DMS114 treated with DMSO at 0.1 percent for 48 hours (cell line): ENCODE data around the gene TMC3.
"Not testable (repeated sequence)": the region's sequence is repeated elsewhere in the genome, so short reads cannot be mapped to it uniquely, and the experiment has no call there.

Experiments used
- DNase-seq: peaks from one replicate; lab custom pipeline; 2025; ENCODE audit not compliant: unreplicated experiment; lab: John Stamatoyannopoulos, UW

Gene TMC3

GRCh38 chr15:81348691-81349090, 25.3 kb downstream of the TMC3 start:
- DNase-seq, result not testable (repeated sequence)

DNA sequence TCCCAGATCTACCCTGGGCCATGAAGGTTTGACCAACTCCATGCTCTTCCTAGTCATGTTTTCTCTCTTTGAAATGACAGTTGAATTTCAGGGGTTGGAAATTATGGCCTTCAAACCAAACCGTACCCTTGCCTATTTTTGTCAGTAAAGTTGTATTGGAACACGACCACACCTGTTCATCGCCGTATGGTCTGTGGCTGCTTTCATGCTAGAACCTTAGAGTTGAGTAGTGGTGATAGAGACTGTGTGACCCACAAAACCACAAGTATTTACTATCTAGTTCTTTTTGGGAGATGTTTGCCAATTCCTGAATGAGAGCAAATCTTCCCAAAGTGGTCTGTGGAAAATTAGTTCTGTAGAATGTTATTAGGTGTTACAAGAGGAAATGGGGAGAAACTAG, 26.1 kb downstream of the TMC3 start:
- DNase-seq, result no peak

DNA sequence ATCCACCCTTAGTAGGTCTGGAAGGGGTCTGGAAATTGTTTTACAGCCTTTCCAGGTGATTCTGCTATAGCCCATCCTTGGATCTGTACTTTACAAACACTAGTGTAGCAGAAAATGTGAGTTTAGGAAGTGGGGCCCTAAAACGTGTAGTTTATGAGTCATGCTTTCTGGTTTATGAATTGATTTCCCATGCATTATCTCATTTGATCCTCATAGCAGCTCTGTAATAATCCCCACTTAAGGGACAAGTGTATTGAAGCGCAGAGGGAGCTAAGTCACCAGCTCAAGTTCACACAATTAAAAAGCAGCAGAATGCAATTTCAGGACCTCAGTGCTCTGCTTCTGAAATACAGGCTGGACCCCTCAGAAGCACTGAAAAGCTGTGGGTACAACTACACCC, 27.4 kb downstream of the TMC3 start:
- DNase-seq, result no peak

DNA sequence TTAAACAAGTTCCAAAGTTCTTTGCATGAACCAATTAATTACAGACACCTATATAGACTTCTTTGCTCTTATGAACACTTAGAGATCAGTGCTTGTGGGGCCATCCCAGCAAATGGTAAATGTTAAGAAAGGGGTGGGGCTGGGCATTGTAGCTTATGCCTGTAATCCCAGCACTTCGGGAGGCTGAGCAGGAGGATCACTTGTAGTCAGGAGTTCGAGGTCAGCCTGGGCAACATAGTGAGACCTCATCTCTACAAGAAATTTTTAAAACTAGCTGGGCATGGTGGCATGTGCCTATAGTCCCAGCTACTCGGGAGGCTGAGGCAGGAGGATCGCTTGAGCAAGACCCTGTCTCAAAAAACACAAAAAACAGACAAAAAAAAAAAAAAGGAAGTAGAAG, 30.6 kb downstream of the TMC3 start:
- DNase-seq, result no peak

DNA sequence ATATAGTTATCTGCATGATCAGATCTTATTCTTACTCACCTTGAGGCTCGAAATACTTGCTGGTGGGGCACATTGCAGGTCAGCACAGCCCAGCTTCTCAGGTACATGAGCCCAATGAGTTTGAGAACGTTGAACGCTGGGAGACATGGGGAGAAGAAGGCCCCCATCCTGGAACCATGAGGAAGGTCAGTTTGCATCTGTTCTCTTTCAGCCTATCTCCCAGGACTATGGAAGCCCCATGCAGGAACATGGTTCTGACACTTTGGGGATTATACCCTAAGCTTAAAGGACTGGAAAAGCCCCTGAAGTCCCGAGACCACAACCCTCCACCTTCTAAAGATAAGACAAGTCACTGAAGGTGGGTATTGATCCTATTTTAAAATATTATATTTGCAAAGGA, 32.7 kb downstream of the TMC3 start:
- no peak for DNase-seq

GRCh38 chr15:81339851-81340250, 34.2 kb downstream of the TMC3 start:
- DNase-seq, result no peak

DNA sequence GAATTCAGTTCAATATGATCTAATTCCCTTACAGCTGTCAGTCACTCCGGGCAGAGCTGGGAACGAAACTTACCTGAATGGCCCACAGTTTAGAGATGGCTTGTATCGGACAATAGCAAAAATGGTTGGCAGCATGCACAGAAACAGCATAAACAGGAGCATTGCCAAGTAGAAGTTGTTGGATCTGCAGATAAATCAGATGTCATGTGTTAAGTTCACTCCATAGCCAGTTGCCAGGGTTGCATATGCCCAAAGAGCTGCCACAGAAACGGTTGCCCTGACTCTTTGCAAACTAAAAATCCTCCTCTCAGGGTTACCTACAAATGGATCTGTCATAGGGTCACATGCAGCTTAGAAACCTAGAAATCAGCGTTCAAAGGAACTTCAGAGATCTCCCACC, 34.7 kb downstream of the TMC3 start:
- no peak for DNase-seq

- no peak for DNase-seq
Measured at GRCh38 chr15:81338170-81339007, 35.6 kb downstream of the TMC3 start.

- no peak for DNase-seq
Measured at GRCh38 chr15:81337713-81338157, 36.3 kb downstream of the TMC3 start.

DNA sequence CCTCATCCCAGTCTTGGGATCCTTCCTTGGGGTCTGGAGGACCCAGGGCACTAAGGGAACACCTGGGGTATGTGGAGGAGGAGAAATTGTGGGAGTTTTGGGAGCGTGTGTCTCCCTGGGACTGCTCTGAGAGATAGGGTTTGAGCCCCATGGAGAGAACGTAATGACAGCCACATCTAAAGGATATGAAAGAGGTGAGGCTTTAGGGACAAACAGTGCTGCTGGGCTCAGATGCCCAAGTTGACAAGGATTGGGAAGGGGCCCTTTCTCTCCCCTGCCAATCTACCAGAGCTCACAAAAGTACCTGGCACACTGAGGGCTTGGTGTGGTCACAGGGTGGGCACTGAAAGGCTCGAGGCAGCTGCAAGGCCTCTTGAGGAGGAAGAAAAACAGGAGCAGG, 36.8 kb downstream of the TMC3 start:
- DNase-seq, result no peak

- DNase-seq, result no peak
Measured at GRCh38 chr15:81336568-81336967, 37.4 kb downstream of the TMC3 start.

DNA sequence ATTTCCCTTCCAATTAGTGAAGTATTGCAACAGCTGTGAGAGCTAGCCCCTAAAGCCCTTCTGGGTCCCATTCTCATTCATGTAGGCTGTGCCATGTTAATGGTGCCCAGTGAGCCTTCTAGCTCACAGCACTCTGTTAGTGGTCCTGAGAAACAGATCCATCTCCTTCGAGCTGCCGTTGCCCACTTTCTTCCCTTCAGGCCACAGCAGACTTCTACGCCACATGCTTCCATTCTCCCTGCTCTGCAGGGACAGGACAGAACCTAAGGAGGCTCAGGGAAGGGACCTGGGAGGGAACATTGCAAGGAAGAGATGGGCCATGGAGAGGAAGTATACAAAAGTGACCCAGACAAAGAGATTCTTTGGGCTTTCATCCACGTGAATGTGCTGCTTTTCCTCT, 38.4 kb downstream of the TMC3 start:
- no peak for DNase-seq

GRCh38 chr15:81334768-81335435, 39.1 kb downstream of the TMC3 start:
- DNase-seq, result no peak

DNA sequence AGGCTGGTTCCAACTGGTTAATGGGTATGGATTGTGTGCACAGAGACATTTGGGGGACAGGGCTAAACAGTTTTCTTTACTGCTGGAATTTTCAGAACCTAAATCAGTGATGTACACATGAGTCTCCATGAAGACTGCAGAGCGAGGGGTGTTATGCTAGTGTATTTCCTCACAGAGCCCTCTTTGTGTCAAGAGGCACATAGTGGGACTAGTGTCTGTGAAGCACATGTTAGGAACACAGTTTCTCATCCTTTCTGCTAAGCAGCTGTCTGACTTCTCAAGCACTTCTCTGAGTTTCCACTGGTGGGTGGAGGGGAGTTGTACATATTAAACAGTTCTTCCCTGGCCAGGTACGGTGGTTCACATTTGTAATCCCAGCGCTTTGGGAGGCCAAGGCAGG, 40.6 kb downstream of the TMC3 start:
- no peak for DNase-seq

- no peak for DNase-seq
Measured at GRCh38 chr15:81332326-81332725, 41.7 kb downstream of the TMC3 start.

- no peak for DNase-seq
Measured at GRCh38 chr15:81331600-81331999, 42.4 kb downstream of the TMC3 start.

GRCh38 chr15:81331141-81331540, 42.9 kb downstream of the TMC3 start:
- DNase-seq, result not testable (repeated sequence)

GRCh38 chr15:81330366-81331090, 43.5 kb downstream of the TMC3 start:
- no peak for DNase-seq

- no peak for DNase-seq
Measured at GRCh38 chr15:81329446-81329845, 44.6 kb downstream of the TMC3 start.

- no peak for DNase-seq
Measured at GRCh38 chr15:81327516-81327915, 46.5 kb downstream of the TMC3 start.

- DNase-seq, result no peak
Measured at GRCh38 chr15:81326466-81327212, 47.4 kb downstream of the TMC3 start.
